Ovary (tissue), 3 donors: Measurements from ENCODE around the gene ABCF3.
"Not testable (repeated sequence)": the region's sequence is repeated elsewhere in the genome, so short reads cannot be mapped to it uniquely, and the experiment has no call there.

Experiments
- POLR2A ChIP-seq: fragments of 450-650 bp; IDR thresholded peaks from one replicate; pipeline ENCODE4 v1.6.1; 2017; ENCODE audit warnings: antibody characterized with exemption, mild to moderate bottlenecking, moderate library complexity
- TF ChIP-seq, protein P1 (sequence below), 3 donors: fragments of 450-650 bp in 2 of 3; fragments of 200-600 bp in 1 of 3; IDR thresholded peaks; one replicate each; pipeline versions ENCODE4 v1.5.1 to v1.8.0; 2016 to 2022; ENCODE audit warnings: antibody characterized with exemption in 3 of 3, mild to moderate bottlenecking in 1 of 3
- donor health status: DM: no; HTN: no; CAD: no.

DNA sequence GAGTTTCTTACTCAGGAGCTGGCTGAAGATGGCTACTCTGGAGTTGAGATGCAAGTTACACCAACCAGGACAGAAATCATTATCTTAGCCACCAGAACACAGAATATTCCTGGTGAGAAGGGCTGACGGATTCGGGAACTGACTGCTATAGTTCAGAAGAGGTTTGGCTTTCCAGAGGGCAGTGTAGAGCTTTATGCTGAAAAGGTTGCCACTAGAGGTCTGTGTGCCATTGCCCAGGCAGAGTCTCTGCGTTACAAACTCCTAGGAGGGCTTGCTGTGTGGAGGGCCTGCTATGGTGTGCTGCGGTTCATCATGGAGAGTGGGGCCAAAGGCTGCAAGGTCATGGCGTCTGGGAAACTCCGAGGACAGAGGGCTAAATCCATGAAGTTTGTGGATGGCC, 36.2 kb upstream of the ABCF3 start:
- TF ChIP-seq, protein P1, sequence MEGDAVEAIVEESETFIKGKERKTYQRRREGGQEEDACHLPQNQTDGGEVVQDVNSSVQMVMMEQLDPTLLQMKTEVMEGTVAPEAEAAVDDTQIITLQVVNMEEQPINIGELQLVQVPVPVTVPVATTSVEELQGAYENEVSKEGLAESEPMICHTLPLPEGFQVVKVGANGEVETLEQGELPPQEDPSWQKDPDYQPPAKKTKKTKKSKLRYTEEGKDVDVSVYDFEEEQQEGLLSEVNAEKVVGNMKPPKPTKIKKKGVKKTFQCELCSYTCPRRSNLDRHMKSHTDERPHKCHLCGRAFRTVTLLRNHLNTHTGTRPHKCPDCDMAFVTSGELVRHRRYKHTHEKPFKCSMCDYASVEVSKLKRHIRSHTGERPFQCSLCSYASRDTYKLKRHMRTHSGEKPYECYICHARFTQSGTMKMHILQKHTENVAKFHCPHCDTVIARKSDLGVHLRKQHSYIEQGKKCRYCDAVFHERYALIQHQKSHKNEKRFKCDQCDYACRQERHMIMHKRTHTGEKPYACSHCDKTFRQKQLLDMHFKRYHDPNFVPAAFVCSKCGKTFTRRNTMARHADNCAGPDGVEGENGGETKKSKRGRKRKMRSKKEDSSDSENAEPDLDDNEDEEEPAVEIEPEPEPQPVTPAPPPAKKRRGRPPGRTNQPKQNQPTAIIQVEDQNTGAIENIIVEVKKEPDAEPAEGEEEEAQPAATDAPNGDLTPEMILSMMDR (IDR thresholded peaks at IDR 0.05) = not testable (repeated sequence)
- TF ChIP-seq POLR2A = not testable (repeated sequence)
